Measurements from ENCODE around the gene LMBR1L.
"Not testable (repeated sequence)": the region's sequence is repeated elsewhere in the genome, so short reads cannot be mapped to it uniquely, and the experiment has no call there.

- not testable (repeated sequence) for TF ChIP-seq CTCF, POLR2AphosphoS5 (IDR thresholded peaks at IDR 0.05)
These were observed 26.4 kb upstream of the LMBR1L start for GRCh38 chr12:49136997-49137396.

Measured in breast epithelium (tissue), 3 donors.